Activated T-cell treated with anti-CD3 and anti-CD28 coated beads, Interleukin-2, amount 50 U/mL, for 1 hour (primary cell): Measurements from ENCODE around the gene HOXC11.

Source experiments
- DNase-seq: peaks from one replicate; pipeline ENCODE4 v3.0.0-alpha.2; 2020

Gene HOXC11

DNA sequence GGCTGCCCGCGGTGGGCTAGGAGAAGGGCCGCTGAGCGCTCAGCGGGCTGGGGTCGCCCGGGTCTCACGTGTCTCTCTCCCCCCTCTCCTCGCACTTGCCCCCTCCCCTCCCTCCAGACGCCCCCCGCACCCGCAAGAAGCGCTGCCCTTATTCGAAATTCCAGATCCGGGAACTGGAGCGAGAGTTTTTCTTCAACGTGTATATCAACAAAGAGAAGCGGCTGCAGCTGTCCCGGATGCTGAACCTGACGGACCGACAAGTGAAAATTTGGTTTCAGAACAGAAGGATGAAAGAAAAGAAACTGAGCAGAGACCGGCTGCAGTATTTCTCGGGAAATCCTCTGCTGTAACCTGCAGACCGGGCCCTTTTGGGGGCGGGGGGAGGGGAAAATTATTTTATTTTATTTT lies 2.1 kb downstream of the HOXC11 start:
- no peak for DNase-seq

DNA sequence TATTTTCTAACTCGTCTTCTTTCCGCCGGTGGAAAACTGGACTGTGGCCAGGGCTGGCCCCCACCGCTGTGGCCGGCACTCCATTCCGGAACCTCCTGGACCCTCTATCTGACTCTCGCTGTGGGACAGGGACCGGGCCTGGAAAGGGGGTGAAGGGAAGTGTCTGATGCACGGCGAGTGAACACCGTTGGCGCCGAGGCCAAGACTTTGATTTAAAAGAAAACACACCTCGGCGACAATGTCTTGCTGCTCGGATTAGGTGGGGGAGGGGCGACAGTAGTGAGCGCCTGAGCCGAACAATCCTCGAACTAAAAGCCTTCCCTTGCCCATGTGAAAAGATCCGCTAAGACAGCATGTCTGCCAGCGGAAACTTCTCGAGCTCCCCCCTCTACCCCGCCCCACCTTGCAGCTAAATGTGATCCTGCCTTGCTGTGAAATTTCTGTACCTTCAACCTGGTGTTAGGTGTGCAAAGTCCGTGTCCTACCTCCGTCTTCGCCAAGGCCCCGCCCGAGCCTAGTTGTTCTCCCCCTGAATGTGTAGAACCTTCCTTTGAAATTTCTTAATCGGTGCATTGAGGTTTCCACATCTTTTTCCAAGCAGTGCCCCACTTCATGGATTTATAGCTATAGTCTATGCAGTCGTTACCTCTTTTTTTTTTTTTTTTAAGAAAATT lies 2.7 kb downstream of the HOXC11 start:
- no peak for DNase-seq

GRCh38 chr12:53976172-53976822 lies 3.4 kb downstream of the HOXC11 start:
- no peak for DNase-seq

GRCh38 chr12:53976823-53977595 lies 4.1 kb downstream of the HOXC11 start:
- no peak for DNase-seq

GRCh38 chr12:53977596-53978445 lies 4.9 kb downstream of the HOXC11 start:
- no peak for DNase-seq

DNA sequence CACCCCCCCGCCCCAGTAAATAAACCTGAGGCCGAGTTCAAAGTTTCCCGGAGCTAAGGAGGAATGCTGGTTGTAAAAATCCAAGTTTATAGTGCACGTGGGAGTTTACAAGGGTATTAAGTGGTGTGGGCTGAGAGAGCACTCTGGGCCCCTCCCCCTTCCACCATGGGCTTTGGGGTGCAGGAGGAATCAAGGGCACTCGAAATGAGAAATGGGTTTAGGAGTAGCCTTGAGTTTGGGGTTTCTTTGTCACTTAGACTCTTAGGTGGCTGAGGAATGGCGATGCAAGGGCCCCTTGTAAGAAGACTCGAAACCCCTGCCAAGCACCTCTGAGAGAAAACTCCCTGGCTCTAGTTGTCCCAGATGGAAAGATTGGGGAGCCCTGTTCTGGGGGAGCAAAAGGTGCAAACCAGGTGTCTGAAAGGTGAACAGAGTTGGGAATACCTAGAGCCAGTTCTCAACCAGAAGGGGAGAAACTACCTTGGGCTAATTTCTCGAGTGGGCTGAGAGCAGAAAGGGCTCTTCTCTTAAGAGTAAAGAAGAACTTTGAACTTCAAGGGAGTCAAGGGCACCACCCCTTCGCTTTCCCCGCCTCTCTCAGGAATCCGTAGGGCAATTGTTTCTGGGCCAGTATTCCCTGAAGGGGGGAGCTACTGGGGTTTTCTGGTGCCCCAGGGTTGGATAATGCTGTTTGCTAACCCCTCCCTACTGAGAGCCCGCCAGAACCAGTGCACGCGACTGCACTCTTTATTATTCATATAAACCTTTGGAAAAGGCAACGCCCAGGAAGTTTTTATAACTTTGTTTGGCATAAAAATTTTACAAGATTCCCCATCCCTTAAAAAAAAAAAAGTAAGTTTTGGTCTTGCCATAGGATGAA lies 5.8 kb downstream of the HOXC11 start:
- DNase-seq: no peak

DNA sequence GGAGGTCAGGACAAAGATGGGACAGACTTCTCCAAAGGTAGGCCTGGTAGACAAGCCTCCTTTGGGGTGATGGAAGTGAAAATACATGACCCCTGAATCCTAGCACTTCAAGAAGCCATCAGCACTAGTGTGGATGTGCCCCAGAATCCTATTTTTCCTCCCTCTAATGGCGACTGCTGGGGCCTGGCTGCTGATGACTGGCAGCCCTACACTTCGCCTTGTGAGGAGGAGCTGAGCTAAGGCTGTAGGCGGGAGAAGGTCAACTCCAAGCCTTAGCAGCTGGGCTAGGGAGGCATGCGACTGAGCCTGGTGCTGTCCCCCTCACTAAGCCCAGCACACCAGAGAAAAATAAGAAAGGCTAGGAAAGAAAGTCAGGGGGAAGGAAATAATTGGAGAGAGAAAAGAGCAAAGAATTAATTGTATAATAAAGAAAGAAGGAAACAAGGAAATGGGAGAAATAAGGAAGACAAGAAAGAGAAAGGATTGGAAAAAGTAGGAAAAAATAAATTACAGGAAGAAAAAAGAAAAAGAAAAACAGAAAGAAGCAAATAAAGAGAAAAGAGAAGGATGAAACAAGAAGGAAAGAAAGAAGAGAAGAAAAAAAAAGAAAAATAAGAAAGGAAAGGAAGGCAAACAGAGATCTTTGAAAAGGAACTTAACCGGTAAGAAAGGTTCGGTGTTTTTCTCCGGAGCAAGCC lies 7.3 kb downstream of the HOXC11 start:
- no peak for DNase-seq

DNA sequence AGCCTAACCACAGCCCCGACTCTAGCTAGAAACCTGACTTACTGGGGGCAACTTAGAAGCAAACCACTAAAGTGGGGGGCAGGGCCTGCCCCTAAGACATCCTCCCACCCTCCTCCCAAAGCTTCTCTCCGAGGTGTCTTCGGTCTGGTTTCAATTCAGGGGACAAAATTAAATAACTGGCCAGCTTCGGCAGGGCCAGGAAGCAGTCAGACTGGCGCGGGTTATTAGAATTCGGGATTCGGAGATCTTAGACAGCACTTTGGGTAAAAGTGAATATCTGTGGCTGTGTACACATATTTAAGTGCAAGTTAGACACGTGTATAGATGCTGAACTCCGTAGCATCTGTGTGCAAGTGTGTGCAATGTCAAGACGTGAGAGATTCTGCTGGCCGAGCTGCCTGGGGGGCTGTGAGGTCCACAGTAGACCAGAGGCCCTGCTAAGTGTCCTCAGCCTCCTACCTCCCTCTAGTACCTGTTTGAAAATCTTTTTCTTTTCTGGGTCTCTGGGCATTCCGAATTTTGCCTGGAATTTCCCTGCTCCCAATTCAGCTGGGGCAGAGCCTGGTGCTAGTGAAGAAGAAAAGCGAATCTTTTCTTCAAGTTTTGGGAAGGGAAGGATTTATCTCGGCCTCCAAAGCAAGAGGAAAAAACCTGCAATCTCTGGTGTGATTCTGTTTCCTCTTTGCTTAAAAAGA lies 8.0 kb downstream of the HOXC11 start:
- DNase-seq: no peak

- DNase-seq: no peak
Observed at GRCh38 chr12:53981634-53982565, 9.0 kb downstream of the HOXC11 start.

DNA sequence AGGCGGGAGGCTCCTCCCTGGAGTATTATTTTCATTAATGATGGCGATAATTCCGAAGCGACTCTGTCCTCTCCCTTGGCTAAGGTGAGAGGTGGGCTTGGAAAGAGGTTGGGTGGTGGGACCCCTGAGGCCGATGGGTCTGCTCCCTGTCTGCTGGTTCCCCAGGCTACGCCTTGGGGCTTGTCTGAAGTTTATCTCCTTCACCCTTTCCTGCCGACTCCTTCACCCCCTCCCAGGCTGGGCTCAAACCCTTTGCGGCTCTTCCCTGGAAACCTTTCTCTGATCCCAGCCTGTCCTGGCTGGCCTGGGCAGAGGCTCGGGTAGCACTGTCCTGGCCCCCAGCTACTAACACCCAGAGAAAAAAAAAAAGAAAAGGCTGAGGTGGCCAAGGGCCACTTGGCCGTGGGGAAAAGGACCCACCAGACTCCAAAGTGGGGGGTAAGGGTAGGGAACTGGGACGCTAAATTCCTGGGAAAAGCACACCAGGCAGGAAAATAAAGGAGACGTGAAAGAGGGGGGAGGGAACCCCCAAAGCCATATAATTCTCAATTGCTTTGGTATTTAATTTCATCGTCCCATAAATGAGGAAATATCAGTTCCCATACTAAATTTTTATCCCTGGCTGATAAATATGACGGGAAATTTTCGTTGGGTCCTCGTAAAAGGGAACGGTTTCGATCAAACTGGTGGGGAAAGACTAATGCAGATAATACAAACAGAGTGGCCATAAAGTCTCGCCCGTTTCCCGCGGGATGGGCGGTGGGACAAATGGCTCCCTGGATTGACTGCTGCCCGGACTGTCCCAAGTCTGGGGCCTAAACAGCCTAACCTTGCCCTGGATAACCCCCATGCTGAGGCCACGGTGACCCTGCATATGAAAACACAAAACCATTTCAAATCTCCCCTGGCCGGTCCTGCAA lies 10.0 kb downstream of the HOXC11 start:
- no peak for DNase-seq

- DNase-seq: no peak
Observed at GRCh38 chr12:53983568-53983949, 10.6 kb downstream of the HOXC11 start.

- DNase-seq: no peak
Observed at GRCh38 chr12:53983950-53984572, 11.1 kb downstream of the HOXC11 start.

GRCh38 chr12:53984901-53985691 lies 12.2 kb downstream of the HOXC11 start, which contains the start of gene HOXC10:
Gene HOXC10, plus strand, starts transcription at chr12:53985146. Its CDS starts 114 bp downstream, at chr12:53985260.
- DNase-seq: peak; percentile 73

GRCh38 chr12:53985692-53985993 lies 12.7 kb downstream of the HOXC11 start:
- no peak for DNase-seq

DNA sequence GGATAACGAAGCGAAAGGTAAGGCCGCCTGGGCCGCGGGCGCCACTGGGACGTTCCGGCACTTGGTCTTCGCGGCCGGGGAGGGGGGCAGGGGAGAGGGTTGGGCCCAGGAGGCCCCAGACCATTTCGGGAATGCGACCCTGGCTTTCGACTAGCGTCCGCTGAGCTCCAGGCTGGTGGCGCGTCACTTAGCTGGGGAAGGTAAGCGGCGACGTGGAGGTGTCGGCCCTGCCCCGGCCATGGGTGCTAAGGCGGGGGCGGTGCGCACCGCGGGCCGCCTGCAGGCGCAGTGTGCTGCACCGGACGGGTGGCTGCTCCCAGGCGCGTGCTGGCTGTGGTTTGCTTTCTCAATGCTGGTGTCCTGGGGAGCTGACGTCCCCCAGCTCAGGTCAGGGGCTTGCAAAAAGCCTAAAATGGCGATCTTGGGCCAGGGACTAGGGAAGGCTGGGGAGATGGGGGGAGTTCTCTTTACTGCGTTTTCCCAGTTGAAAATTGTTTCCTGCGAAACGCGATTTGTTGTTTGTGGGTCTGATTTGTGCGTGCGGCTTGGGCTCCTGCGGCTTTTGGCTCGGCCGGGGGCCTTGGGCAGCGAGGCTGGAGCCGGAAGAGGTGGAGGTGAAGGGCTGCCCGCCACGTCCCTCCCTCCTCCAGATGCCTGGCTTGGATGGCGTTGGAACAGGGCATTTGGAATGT lies 13.2 kb downstream of the HOXC11 start:
- DNase-seq: no peak

- DNase-seq: no peak
Observed at GRCh38 chr12:53986686-53987483, 14.0 kb downstream of the HOXC11 start.
